Activated CD4-positive, alpha-beta memory T cell treated with anti-CD3 and anti-CD28 coated beads for 36 hours (primary cell): ENCODE results near the gene CTXND1. TPM values are rescaled to one million over a fixed set of nuclear protein-coding genes. Genes with fewer than 3 reads are reported as not detected.

Source experiments
- CTCF ChIA-PET: fragments of 350-600 bp; sonication (Branson Sonifier 250); formaldehyde crosslinking; loops from one replicate; lab custom pipeline; 2021; ENCODE audit warnings: antibody characterized with exemption, inconsistent platforms; lab: Charles Lee
- POLR2A ChIA-PET: fragments of 350-600 bp; sonication (Branson Sonifier 250); formaldehyde crosslinking; loops from one replicate; lab custom pipeline; 2021; ENCODE audit warnings: antibody characterized with exemption; lab: Charles Lee
- DNase-seq: peaks from one replicate; pipeline ENCODE4 v3.0.0-alpha.2; 2020
- H3K27ac Mint-ChIP-seq: one replicate; pipeline ENCODE4 v1.8.0; 2021; ENCODE audit warnings: mixed read lengths
- H3K27me3 Mint-ChIP-seq: one replicate; pipeline ENCODE4 v1.8.0; 2021; ENCODE audit warnings: mixed read lengths
- H3K36me3 Mint-ChIP-seq: one replicate; pipeline ENCODE4 v1.8.0; 2021; ENCODE audit warnings: mixed read lengths
- H3K4me1 Mint-ChIP-seq: one replicate; pipeline ENCODE4 v1.8.0; 2021; ENCODE audit warnings: low read depth, mixed read lengths
- H3K4me3 Mint-ChIP-seq: one replicate; pipeline ENCODE4 v1.8.0; 2021; ENCODE audit warnings: mild to moderate bottlenecking, mixed read lengths
- H3K9me3 Mint-ChIP-seq: one replicate; pipeline ENCODE4 v1.8.0; 2021; ENCODE audit warnings: mixed read lengths
- intact Hi-C: fragments of 100-400 bp; cut with micrococcal nuclease; formaldehyde crosslinking; loops from one replicate; pipeline ENCODE4 v1.15.1; 2023
- total RNA-seq, 2 experiments: library from RNA; stranded (reverse); gene quantifications; one replicate each; pipeline ENCODE4 v1.2.3, GENCODE V29; 2021

The CTXND1 gene
- total RNA-seq, 2 experiments from 2014 or later: not detected

- H3K27me3 Mint-ChIP-seq: no peaks in the 10 kb centered on the region
- H3K27ac Mint-ChIP-seq: no peak overlapping the region
- CTCF ChIA-PET: no interaction called here
- DNase-seq: no peak
- POLR2A ChIA-PET: no interaction called here
- H3K4me3 Mint-ChIP-seq: no peak overlapping the region
- no peaks in the 10 kb centered on the region for H3K4me1 Mint-ChIP-seq
- H3K9me3 Mint-ChIP-seq: no peaks in the 10 kb centered on the region
- intact Hi-C loops: no loop called here
- H3K36me3 Mint-ChIP-seq: peaks cover 39% of the 10 kb centered on the region
Measured at GRCh38 chr15:80185152-80185551, 66.9 kb downstream of the CTXND1 start.

- CTCF ChIA-PET: no interaction called here
Measured at GRCh38 chr15:80184554-80184953, 67.5 kb downstream of the CTXND1 start.

GRCh38 chr15:80183886-80184285 lies 68.1 kb downstream of the CTXND1 start:
- Mint-ChIP-seq H3K4me3 (no peak overlapping the region), H3K27me3 (no peaks in the 10 kb centered on the region), H3K36me3 (peaks cover 41% of the 10 kb centered on the region), H3K27ac (no peak overlapping the region), H3K4me1 (no peaks in the 10 kb centered on the region), H3K9me3 (no peaks in the 10 kb centered on the region)
- CTCF ChIA-PET: no interaction called here
- no peak for DNase-seq
- intact Hi-C loops: no loop called here
- POLR2A ChIA-PET: no interaction called here

More at GRCh38 chr15:80184554-80184953, 67.5 kb downstream of the CTXND1 start:
- Mint-ChIP-seq H3K4me1 (no peaks in the 10 kb centered on the region), H3K27me3 (no peaks in the 10 kb centered on the region), H3K9me3 (no peaks in the 10 kb centered on the region), H3K4me3 (no peak overlapping the region), H3K27ac (no peak overlapping the region), H3K36me3 (peaks cover 39% of the 10 kb centered on the region)
- POLR2A ChIA-PET: no interaction called here
- DNase-seq: no peak
- intact Hi-C loops: no loop called here

- DNase-seq: no peak
- no peak overlapping the region for H3K27ac Mint-ChIP-seq
- no peaks in the 10 kb centered on the region for H3K9me3 Mint-ChIP-seq
- intact Hi-C loops: no loop called here
- H3K27me3 Mint-ChIP-seq: no peaks in the 10 kb centered on the region
- H3K4me3 Mint-ChIP-seq: no peak overlapping the region
- peaks cover 42% of the 10 kb centered on the region for H3K36me3 Mint-ChIP-seq
- no peaks in the 10 kb centered on the region for H3K4me1 Mint-ChIP-seq
- ChIA-PET POLR2A (no interaction called here), CTCF (no interaction called here)
Measured at GRCh38 chr15:80183306-80183705, 68.7 kb downstream of the CTXND1 start.

- H3K4me3 Mint-ChIP-seq: no peak overlapping the region
- H3K36me3 Mint-ChIP-seq: peaks cover 46% of the 10 kb centered on the region
- no peak overlapping the region for H3K27ac Mint-ChIP-seq
- H3K4me1 Mint-ChIP-seq: no peaks in the 10 kb centered on the region
- H3K9me3 Mint-ChIP-seq: no peaks in the 10 kb centered on the region
- no peak for DNase-seq
- no peaks in the 10 kb centered on the region for H3K27me3 Mint-ChIP-seq
- ChIA-PET POLR2A (no interaction called here), CTCF (no interaction called here)
- intact Hi-C loops: no loop called here
Measured at GRCh38 chr15:80182611-80183261, 69.3 kb downstream of the CTXND1 start.

GRCh38 chr15:80180986-80181385 lies 71.0 kb downstream of the CTXND1 start:
- no peaks in the 10 kb centered on the region for H3K4me1 Mint-ChIP-seq
- intact Hi-C loops: no loop called here
- peaks cover 43% of the 10 kb centered on the region for H3K36me3 Mint-ChIP-seq
- no peaks in the 10 kb centered on the region for H3K27me3 Mint-ChIP-seq
- ChIA-PET CTCF (interaction anchor here (0.8 kb wide), 1 partner anchor 120 kb away, joined by 3 read pairs; no protein-coding TSS in a partner anchor), POLR2A (no interaction called here)
- H3K4me3 Mint-ChIP-seq: no peak overlapping the region
- no peak overlapping the region for H3K27ac Mint-ChIP-seq
- H3K9me3 Mint-ChIP-seq: no peaks in the 10 kb centered on the region
- no peak for DNase-seq

- H3K4me1 Mint-ChIP-seq: no peaks in the 10 kb centered on the region
- H3K4me3 Mint-ChIP-seq: no peak overlapping the region
- H3K27me3 Mint-ChIP-seq: no peaks in the 10 kb centered on the region
- no peaks in the 10 kb centered on the region for H3K9me3 Mint-ChIP-seq
- peaks cover 43% of the 10 kb centered on the region for H3K36me3 Mint-ChIP-seq
- CTCF ChIA-PET: no interaction called here
- no peak for DNase-seq
- POLR2A ChIA-PET: no interaction called here
- no peak overlapping the region for H3K27ac Mint-ChIP-seq
- intact Hi-C loops: no loop called here
Measured at GRCh38 chr15:80180468-80180867, 71.5 kb downstream of the CTXND1 start.

- Mint-ChIP-seq H3K9me3 (no peaks in the 10 kb centered on the region), H3K36me3 (peaks cover 37% of the 10 kb centered on the region), H3K27ac (no peak overlapping the region), H3K4me1 (no peaks in the 10 kb centered on the region), H3K27me3 (no peaks in the 10 kb centered on the region), H3K4me3 (no peak overlapping the region)
- no peak for DNase-seq
- intact Hi-C loops: no loop called here
- POLR2A ChIA-PET: no interaction called here
- CTCF ChIA-PET: no interaction called here
Measured at GRCh38 chr15:80179935-80180334, 72.1 kb downstream of the CTXND1 start.

- DNase-seq: peak; percentile 20
- Mint-ChIP-seq H3K27ac (no peak overlapping the region), H3K4me3 (no peak overlapping the region), H3K36me3 (peaks cover 30% of the 10 kb centered on the region), H3K4me1 (no peaks in the 10 kb centered on the region), H3K9me3 (no peaks in the 10 kb centered on the region), H3K27me3 (no peaks in the 10 kb centered on the region)
- intact Hi-C loops: no loop called here
- POLR2A ChIA-PET: no interaction called here
- CTCF ChIA-PET: interaction anchor here (0.5 kb wide), 1 partner anchor 120 kb away, joined by 3 read pairs; the partner anchor contains the start of gene ZFAND6
Measured at GRCh38 chr15:80179025-80179759, 72.8 kb downstream of the CTXND1 start.

- DNase-seq: no peak
- no peak overlapping the region for H3K4me3 Mint-ChIP-seq
- H3K36me3 Mint-ChIP-seq: peaks cover 31% of the 10 kb centered on the region
- ChIA-PET CTCF (interaction anchor here (1.0 to 1.2 kb wide), 2 partner anchors 117 to 324 kb away, joined by 3 read pairs; partner anchors contain the start of gene ZFAND6), POLR2A (no interaction called here)
- H3K9me3 Mint-ChIP-seq: no peaks in the 10 kb centered on the region
- H3K4me1 Mint-ChIP-seq: no peaks in the 10 kb centered on the region
- no peaks in the 10 kb centered on the region for H3K27me3 Mint-ChIP-seq
- H3K27ac Mint-ChIP-seq: no peak overlapping the region
- intact Hi-C loops: no loop called here
Measured at GRCh38 chr15:80177156-80177555, 74.9 kb downstream of the CTXND1 start.

GRCh38 chr15:80176443-80176842 lies 75.6 kb downstream of the CTXND1 start:
- intact Hi-C loops: no loop called here

GRCh38 chr15:80175436-80175835 lies 76.6 kb downstream of the CTXND1 start:
- Mint-ChIP-seq H3K27me3 (no peaks in the 10 kb centered on the region), H3K27ac (no peak overlapping the region), H3K4me3 (no peak overlapping the region), H3K9me3 (no peaks in the 10 kb centered on the region), H3K36me3 (peaks cover 33% of the 10 kb centered on the region), H3K4me1 (no peaks in the 10 kb centered on the region)
- ChIA-PET CTCF (interaction anchor here (1.2 kb wide), 1 partner anchor 15 kb away, joined by 3 read pairs; no protein-coding TSS in a partner anchor), POLR2A (interaction anchor here (0.7 kb wide), 1 partner anchor 727 kb away, joined by 3 read pairs; no protein-coding TSS in a partner anchor)
- intact Hi-C loops: no loop called here
- DNase-seq: no peak

More at GRCh38 chr15:80176443-80176842, 75.6 kb downstream of the CTXND1 start:
- DNase-seq: no peak
- Mint-ChIP-seq H3K27ac (no peak overlapping the region), H3K27me3 (no peaks in the 10 kb centered on the region), H3K4me1 (no peaks in the 10 kb centered on the region), H3K9me3 (no peaks in the 10 kb centered on the region), H3K4me3 (no peak overlapping the region), H3K36me3 (peaks cover 34% of the 10 kb centered on the region)
- ChIA-PET POLR2A (interaction anchor here (0.7 kb wide), 1 partner anchor 728 kb away, joined by 3 read pairs; no protein-coding TSS in a partner anchor), CTCF (interaction anchor here (1.0 to 1.2 kb wide), 2 partner anchors 117 to 323 kb away, joined by 3 read pairs; partner anchors contain the start of gene ZFAND6)
